Stimulated activated CD8-positive, alpha-beta memory T cell treated with anti-CD3 and anti-CD28 coated beads, Interleukin-4, amount 100 ng/mL, for 1 hour (primary cell): ENCODE results near the gene PNO1.
"Not testable (repeated sequence)": the region's sequence is repeated elsewhere in the genome, so short reads cannot be mapped to it uniquely, and the experiment has no call there.

Source experiments
- DNase-seq, 2 donors: peaks; one replicate each; pipeline ENCODE4 v3.0.0-alpha.2; 2020; ENCODE audit warnings: low read depth in 2 of 2, low spot score in 1 of 2

The PNO1 gene

DNA sequence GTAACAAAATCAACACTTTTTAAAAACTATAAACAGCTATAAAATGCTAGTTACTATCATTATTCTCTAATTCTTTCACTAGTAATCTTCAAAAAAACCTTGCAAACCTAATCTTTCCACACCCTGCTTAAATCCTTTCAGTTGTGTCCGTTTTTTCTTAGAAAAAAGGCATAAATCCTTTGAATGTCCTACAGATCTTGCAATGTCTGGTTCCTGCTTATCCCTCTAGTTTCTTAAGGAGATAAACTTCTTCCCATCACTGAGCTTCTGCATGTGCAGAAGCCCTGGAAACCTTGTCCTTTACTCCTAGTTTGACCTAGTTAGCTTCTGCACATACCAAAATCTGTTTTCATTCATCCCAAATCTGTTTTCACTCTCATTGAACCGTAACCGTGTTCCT, 1.3 kb upstream of the PNO1 start:
- DNase-seq = no peak

DNA sequence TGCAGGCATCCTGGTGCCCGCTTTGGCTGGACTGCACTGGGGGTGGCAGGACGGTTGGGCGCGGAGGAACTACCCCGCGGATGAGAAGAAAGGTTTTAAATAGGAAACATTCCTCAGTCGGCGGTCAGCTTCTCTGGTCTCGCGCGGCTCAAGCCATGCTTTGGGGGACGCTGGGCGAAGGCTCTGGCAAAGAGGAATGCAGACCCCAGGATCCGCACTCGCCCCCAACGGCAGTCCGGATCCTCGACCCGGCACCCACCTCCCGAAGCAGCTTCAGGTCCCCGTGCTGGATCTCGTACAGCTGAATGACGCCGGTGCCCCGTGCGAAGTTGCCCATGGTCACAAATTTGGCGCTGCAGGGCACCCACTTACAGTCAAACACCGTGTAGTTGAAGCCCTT, 686 bp upstream of the PNO1 start:
- no peak for DNase-seq

DNA sequence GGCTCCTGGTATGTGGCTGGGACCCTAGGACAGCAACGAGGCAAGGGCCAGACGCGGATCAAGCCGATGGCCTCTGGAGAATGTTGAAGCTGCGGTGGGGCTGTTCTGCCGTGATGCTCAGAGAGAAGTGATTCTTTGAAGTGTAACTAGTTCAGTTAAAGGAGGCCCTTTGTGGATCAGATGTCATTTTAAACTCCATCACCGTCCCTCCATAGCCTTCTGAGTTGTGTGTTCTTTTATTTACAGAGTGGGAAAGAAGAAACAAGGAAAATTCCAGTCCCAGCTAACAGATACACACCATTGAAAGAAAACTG, 403 bp downstream of the PNO1 start:
- no peak for DNase-seq

DNA sequence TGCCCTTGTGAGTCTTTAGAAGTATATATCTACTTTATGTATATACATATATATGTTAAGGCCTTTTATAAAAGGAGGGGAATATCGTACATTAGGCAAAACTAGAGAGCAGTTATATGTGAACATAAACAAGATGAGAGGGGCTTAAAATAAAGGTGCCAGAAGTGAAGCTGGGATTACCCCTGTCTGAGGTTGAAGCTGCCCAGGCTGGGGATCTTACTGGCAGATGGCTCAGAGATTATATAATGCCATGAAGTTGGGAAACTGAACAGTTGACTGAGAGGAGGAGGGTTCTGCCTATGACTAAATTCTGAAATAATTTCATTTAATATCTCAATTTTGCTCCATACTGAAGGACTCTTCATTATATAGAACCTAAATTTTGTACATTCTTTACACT, 6.0 kb downstream of the PNO1 start:
- DNase-seq = no peak

DNA sequence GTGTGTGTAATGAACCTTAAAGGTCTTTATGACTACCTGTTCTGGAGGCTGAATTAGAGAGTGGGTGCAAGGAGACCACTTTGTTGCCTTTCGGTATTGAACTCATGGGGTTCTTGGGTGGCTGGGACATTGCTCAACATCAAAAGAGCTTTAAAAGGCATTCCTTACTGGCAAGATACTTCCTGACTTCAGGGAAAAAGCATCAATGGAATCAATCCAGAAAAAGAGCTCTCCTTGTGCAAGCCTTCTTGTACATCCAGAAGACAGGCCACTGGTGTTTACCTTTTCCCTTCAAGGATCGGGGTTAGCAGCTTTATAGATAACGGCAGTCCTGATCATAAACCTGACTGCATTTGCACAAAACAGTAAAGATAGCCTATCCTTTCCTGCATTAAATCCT, 9.5 kb downstream of the PNO1 start:
- no peak for DNase-seq

DNA sequence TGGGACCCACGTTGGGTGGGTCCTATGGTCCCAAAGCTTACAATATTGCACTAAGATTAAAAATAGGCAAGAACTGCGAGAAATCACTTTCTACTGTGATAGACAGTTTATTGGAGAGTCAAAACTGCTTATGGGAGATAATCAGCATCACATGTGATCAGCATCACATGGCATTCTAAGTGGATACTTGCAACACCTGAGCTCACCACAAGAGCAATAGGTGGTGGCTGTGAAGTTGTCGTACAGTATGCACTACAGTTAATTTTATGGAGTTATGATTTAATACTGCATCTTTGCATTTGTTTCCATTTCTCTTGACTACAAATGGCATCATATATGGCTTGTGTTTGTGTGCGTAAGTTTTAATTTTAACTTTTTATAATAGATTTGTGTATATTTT, 11.6 kb downstream of the PNO1 start:
- DNase-seq = no peak

DNA sequence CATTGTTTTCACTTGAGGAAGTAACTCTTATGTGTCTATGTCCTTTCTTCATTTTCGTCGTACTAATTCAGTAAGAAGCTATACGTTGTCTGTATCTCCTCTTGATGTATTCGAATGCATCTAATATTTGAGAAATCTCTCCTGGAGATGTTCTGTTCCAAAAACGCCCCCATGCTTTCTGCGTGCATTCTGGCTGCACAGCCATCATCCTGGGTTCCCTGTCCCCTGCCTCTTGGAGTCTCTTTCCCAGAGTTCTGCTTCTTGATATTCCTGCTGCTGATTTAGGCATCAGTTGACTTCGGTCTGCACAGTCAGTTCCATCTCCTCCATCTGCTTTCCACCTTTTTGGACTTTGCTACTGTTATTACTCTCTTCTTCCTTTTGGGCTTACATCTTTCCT, 13.5 kb downstream of the PNO1 start:
- no peak for DNase-seq

DNA sequence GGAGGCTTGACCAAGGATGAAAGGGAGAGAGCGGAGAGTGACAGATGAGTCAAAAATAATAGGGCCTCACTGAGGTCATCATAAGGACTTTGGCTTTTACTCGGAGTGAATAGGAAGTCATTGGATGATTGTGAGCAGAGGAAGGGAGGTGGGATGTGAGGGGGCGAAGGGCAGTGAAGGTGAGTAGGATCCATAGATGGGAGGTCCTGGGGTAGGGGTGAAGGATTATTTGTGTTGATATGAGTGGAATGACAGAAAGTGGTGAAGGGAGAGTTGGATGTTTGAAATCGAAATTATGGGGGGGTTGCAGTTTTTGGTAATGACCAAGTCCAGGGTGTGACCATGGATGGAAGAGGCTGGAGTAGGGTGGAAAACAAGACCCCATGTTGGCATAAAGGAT, 14.0 kb downstream of the PNO1 start:
- DNase-seq = no peak

DNA sequence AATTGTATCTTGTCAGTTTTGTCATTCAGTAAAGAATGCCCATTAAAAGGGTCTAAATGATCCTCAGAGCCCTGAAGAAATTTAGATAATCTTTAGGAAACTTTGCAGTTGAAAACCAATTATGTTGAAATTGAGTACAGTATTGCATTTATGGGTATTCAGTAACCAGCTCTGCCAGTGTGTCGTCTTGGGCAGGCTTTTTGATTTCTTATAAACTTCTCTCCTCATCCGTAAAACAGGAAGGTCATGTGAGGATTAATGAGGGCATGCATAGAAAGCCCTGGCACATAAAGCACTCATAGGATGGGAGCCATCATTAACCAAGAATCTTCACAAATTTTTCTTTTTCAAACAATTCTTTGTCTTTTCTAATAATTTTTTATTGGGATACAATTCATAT, 14.8 kb downstream of the PNO1 start:
- DNase-seq = no peak

DNA sequence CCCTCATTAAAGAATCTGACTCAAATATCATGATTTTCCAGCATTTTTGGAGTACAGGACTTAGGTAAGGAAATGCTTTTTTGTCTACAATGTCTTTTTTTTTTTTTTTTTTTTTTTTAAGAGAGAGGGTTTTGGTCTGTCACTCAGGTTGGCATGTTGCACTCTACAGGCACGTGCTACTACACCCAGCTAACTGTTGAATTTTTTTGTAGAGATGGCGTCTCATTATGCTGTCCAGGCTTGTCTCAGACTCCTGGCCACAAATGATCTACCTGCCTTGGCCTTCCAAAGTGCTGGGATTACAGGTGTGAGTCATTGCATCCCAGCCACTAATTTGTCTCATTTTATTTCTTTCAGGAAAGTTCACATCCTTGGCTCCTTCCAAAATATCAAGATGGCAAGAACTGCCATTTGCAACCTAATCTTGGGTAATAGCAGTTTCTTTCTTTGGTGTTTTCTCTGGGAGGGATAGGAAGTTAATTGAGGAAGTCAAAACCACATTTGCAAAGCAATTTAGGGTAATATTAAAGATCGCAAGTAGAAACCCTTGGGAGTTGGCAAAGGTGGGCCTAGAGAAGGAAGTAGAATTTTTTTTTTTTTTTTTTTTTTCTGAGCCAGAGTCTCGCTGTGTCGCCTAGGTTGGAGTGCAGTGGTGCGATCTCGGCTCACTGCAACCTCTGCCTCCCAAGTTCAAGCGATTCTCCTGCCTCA, 15.5 kb downstream of the PNO1 start:
- no peak for DNase-seq

DNA sequence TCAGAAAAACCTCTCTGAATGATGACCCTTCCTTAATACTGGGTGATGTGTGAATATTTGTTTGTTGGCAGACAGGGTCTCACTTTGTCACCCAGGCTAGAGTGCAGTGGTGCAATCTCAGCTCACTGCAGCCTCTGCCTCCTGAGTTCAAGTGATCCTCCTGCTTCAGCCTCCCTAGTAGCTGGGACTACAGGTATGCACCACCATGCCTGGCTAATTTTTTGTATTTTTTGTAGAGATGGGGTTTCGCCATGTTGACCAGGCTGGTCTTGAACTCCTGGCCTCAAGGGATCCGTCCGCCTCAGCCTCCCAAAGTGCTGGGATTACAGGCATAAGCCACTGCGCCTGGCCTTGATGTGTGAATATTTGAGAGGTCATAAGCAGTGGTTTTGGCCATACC, 17.5 kb downstream of the PNO1 start:
- DNase-seq = not testable (repeated sequence)

DNA sequence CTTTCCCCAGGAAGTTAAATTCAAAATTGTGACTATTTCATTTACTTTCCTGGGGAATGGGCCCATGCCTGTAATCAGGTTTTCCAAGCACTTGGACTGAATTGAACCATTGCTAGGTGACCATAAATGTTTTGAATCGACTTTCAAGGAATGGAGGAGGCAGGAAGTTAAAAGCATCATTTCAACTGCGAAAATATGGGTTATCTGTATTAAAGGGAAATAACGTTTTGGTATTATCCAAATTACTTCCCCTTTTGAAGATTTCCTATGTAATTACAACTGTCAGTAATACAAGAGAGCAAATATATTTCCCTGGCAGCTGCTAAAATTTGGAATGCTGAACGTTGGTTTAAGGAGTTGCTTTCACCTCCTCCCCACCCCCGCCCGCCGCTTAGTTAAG, 19.0 kb downstream of the PNO1 start:
- no peak for DNase-seq

DNA sequence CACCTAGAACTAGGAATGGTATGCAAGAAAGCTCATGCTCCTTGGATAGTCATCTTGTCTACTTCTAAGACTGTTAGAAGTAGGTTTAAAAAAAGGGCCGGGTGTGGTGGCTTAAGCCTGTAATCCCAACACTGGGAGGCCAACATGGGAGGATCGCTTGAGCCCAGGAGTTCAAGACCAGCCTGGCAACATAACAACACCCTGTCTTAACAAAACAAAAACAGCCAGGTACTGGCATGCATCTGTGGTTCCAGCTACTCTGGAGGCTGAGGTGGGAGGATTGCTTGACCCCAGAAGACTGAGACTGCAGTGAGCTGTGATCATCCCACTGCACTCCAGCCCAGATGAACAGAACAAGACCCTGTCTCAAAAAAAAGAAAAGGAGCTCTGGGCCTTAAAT, 19.9 kb downstream of the PNO1 start:
- no peak for DNase-seq

DNA sequence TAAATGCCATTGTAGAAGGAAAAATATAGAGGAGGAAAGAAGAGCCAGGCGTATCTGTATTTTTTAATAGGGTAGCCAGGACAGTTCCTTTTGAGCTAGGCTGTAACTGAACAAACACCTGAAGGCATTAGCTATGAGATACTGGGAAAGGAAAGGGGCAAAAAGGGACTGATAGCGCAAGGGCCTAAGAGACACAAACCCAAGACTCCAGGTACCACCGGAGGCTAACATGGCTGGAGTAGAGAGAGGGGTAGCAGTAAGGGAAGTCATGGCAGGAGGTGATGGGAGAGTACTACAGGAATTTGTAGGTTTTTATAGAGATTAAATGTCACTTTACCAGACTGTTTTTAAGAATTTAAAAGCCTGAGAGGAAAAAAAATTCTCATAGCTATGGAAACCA, 20.7 kb downstream of the PNO1 start:
- DNase-seq = no peak

DNA sequence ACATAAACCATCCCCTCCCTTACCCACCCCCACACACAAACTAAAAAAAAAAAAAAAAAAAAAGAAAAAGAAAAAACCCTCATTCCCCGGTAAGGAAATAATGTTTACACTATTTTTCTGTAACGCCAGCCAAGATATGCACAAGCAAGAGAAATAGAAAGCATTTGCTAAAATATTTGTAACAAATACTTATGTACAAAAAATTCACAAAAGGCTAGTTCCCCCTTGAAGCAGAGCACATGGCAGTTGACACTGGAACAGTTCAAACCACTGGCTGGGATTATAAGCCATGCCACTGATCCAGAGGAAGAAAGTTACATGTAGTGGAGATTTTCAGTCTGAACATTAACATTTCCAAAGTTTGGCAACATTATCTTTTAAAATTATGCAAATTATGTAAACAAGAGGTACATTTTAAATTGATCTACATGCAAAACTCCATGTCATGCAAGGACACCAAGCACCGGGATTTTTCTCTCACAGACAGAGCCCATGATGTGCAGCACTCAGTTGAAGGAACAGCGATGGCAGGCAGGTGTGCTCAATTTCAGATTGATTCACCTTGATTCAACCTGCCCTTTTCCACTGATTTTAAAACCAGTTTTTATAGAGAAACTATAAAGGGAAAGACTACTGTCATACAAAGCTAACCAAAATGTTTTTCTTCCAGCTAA, 21.4 kb downstream of the PNO1 start:
- no peak for DNase-seq

DNA sequence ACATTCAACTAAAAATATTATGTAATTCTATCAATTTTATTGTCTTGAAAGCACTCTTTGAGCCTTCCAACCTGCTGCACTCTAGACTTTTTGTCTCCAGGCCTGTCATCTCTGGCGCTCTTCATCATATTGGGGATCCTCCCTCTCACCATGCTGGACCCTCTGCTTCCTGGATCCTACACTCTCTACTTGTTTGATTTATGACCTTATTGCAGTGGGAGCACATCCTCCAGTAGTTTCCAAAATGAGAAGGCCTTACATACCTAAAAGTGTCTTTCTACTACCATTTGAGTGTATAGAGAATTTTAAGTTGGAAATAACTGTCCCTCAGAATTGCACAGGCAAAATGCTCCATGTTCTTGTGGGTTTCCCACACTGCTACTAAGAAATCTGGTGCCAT, 25.2 kb downstream of the PNO1 start:
- DNase-seq = no peak

DNA sequence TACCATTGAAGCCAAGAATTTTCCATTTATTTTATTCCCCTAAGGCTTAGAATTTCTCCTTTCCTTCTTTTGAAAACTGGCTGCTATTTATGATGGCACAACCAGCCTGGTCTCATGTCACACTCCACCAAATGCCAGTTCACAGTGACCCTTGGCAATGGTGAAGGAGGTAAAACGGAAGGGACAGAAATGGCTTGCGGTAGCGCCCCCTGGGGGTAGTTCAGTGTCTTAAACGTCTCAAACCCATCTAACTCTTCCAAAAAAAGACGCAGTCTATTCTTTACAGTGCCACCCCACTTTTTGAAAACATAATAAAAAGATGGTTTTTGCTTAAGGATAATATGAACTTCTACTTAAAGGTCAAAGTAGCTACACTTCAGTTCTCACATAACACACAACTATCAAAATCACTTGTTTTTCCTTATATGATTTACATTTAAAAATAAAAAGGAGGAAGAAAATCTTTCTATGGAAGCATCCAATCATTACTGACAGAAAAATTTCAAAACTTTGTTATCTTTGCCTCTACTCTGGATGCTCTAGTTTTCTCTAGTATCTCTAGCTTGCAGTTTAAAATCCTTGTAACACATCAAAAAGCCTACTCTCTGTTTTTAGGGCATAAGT, 28.0 kb downstream of the PNO1 start:
- DNase-seq = peak; percentile 6 to 17

DNA sequence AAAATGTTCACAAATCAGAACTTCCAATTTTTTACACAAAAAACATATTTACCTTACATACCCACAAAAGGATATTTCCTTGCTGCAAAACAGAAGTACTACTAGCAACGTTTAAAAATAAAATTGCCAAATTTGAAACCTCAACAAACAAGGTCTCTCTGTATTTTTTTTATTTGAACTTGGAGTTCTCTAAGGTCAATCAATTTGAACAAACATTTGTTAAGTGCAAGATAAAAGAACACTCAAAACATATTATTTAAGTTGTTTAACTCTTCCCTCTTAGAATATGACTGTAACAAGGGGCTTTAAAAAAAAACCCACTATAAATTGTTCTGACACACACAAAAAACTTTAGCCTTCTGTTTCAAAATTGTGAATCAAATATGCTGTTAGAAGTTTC, 29.6 kb downstream of the PNO1 start:
- DNase-seq = no peak

DNA sequence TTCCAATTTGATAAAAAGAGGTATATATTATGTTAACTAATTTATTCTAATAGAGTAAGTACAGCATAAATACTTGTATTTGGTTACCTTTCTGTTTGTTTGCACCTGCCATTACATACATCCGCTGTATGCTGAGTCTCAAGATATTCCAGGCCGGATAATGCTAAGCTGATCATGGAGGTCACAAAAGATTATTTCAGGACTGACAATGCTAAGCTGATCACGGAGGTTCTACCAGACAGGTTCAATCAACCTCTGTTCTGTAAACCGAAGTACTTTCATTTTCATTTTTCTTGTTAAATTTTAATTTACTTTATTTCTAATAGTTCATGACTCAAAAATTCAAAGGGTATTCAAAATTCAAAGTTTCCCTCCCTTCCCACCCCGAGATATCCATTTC, 31.1 kb downstream of the PNO1 start:
- DNase-seq = no peak

DNA sequence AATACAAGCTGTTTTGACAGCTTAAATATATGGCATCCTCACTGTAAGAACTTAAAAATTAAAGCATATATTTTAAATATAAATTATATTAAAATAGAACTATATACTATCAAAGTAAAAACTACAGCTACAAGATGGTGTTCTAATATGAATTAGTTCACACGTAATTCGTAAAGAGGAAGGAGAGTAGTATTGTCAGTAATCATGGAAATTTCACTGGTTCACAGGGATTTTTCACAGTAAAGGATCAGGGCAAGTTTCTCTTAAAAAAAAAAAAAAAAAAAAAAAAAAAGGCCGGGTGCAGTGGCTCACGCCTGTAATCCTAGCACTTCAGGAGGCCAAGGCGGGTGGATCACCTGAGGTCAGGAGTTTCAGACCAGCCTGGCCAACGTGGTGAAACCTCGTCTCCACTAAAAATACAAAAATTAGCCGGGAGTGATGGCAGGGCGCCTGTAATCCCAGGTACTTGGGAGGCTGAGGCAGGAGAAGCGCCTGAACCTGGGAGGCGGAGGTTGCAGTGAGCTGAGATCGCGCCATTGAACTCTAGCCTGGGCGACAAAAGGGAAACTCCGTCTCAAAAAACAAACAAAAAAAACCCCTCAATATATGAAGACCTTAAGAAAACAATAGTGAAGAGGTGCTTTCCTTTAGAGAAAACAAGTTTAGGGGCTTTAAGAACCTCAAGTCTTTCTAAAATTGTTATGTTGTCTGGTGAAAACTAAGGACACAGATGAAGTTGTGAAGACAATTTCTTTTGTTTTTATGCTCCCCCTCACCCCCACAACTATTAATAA, 32.5 kb downstream of the PNO1 start:
- no peak for DNase-seq

DNA sequence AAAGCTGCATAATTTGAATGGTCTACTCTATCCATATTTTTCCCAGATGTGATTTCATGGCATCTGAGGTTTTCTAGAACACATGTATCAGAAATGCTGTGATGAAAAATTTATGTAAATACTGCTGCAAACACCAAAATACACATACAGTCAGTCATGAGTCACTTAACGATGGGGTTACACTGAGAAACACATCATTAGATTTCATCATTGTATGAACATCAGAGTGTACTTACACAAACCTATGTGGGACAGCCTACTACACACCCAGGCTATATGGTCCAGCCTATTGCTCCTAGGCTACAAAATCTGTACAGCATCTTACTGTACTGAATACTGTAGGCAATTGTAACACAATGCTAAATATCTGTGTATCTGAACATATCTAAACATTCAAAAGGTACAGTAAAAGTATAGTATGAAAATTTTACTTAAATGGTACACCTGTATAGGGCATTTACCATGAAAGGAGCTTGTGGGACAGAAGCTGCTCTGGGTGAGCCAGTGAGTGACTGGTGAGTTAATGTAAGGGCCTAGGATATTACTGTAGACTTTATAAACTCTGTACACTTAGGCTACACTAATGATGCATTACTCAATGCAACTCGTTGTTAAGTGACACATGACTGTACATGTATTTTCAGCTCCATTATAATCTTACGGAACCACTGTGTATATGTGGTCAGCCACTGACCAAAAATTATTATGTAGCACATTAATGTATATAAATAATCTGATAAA, 33.5 kb downstream of the PNO1 start:
- no peak for DNase-seq
